Hematopoietic multipotent progenitor cell treated with erythropoietin and hydrocortisone succinate and interleukin-3 and kit ligand, for 17 days (in vitro differentiated cells): ENCODE results near the gene PAEP.

Source experiments
- DNase-seq: peaks from one replicate; pipeline ENCODE4 v3.0.0-alpha.2; 2015; ENCODE audit warnings: low spot score

PAEP gene

GRCh38 chr9:135615666-135616618 is 54.4 kb downstream of the PAEP start:
- DNase-seq: no peak
